DOHH2 (cell line): ENCODE measurements around the gene RAMP1.

Experiments
- H3F3A ChIP-seq: fragments of 200-600 bp; sonication (generic), shearing (Covaris generic); 2 replicates; pipeline ENCODE4 v1.6.0; 2016; ENCODE audit warnings: antibody characterized with exemption, mild to moderate bottlenecking; ENCODE audit not compliant: control insufficient read depth, insufficient read depth
- H3K27ac ChIP-seq: fragments of 200-600 bp; sonication (generic); 2 replicates; pipeline ENCODE4 v1.5.1; 2014; ENCODE audit warnings: low read depth, mild to moderate bottlenecking, low read length, moderate library complexity
- H3K27me3 ChIP-seq: fragments of 200-600 bp; sonication (generic); 2 replicates; pipeline ENCODE4 v1.6.1; 2014; ENCODE audit warnings: mild to moderate bottlenecking, low read length, mixed read lengths; ENCODE audit not compliant: control insufficient read depth
- H3K36me3 ChIP-seq: fragments of 200-600 bp; sonication (generic); 2 replicates; pipeline ENCODE4 v1.6.1; 2014; ENCODE audit warnings: mild to moderate bottlenecking, low read length, moderate library complexity, mixed read lengths; ENCODE audit not compliant: control insufficient read depth
- H3K4me1 ChIP-seq: fragments of 200-600 bp; sonication (generic); 2 replicates; pipeline ENCODE4 v1.6.1; 2014; ENCODE audit warnings: mild to moderate bottlenecking, low read length, mixed read lengths; ENCODE audit not compliant: control insufficient read depth
- H3K4me2 ChIP-seq: fragments of 200-600 bp; sonication (generic); 2 replicates; pipeline ENCODE4 v1.6.0; 2014; ENCODE audit warnings: mild to moderate bottlenecking, low read length, moderate library complexity
- H3K4me3 ChIP-seq: fragments of 200-600 bp; sonication (generic); 2 replicates; pipeline ENCODE4 v1.5.1; 2014; ENCODE audit warnings: mild to moderate bottlenecking, low read length, mixed read lengths
- H3K79me2 ChIP-seq: fragments of 200-600 bp; sonication (generic); 2 replicates; pipeline ENCODE4 v1.6.1; 2014; ENCODE audit warnings: mild to moderate bottlenecking, low read length, mixed read lengths; ENCODE audit not compliant: control insufficient read depth
- H3K9me2 ChIP-seq: fragments of 200-600 bp; sonication (generic); replicated peaks from 2 replicates; pipeline ENCODE4 v1.6.1; 2014; ENCODE audit warnings: mild to moderate bottlenecking, low read length, mixed read lengths; ENCODE audit not compliant: control insufficient read depth
- H3K9me3 ChIP-seq: fragments of 200-600 bp; sonication (generic); 2 replicates; pipeline ENCODE4 v1.6.1; 2014; ENCODE audit warnings: antibody characterized with exemption, low read length, mixed read lengths; ENCODE audit not compliant: control insufficient read depth, insufficient read depth
- H4K20me1 ChIP-seq: fragments of 200-600 bp; sonication (generic); 2 replicates; pipeline ENCODE4 v1.6.0; 2014; ENCODE audit warnings: low read depth, mild to moderate bottlenecking, antibody characterized with exemption, low read length, moderate library complexity; ENCODE audit not compliant: control insufficient read depth, insufficient read depth
- CTCF ChIP-seq: fragments of 200-600 bp; sonication (generic); IDR thresholded peaks from one replicate; pipeline ENCODE4 v1.5.1; 2014; ENCODE audit warnings: antibody characterized with exemption, mild to moderate bottlenecking, low read depth, low read length; ENCODE audit not compliant: poor library complexity, severe bottlenecking
- EZH2phosphoT487 ChIP-seq: fragments of 200-600 bp; sonication (generic); IDR thresholded peaks from 2 replicates; pipeline ENCODE4 v1.6.1; 2017; ENCODE audit warnings: borderline replicate concordance, mild to moderate bottlenecking, antibody characterized with exemption, low read length, moderate library complexity, mixed read lengths

Gene RAMP1

GRCh38 chr2:237859533-237860272 is at the start of gene RAMP1:
RAMP1 (plus strand) TSS chr2:237859623; CDS start chr2:237859676, 53 bp downstream.
- no peak within 1 kb of the TSS for H3K4me3 ChIP-seq
- no peaks in the 10 kb centered on the region for H3K36me3 ChIP-seq
- H3K9me3 ChIP-seq: no peaks in the 10 kb centered on the region
- H3K27me3 ChIP-seq: peaks cover 16% of the 10 kb centered on the region
- 0 out of 2 replicates have a peak within 1 kb of the TSS, but pooled peaks have one; percentile 8 for H3K4me2 ChIP-seq
- H4K20me1 ChIP-seq: no peaks in the 10 kb centered on the region
- no peak within 1 kb of the TSS for H3K27ac ChIP-seq
- TF ChIP-seq CTCF (no peak), EZH2phosphoT487 (peak; percentile 44; the same call in 1 of the 2 replicates)
- no peaks in the 10 kb centered on the region for H3K9me2 ChIP-seq
- H3K79me2 ChIP-seq: no peaks in the 10 kb centered on the region
- 0 out of 2 replicates have a peak, but pooled peaks cover 3% of the 10 kb centered on the region for H3F3A ChIP-seq
- H3K4me1 ChIP-seq: peaks cover 12% of the 10 kb centered on the region

DNA sequence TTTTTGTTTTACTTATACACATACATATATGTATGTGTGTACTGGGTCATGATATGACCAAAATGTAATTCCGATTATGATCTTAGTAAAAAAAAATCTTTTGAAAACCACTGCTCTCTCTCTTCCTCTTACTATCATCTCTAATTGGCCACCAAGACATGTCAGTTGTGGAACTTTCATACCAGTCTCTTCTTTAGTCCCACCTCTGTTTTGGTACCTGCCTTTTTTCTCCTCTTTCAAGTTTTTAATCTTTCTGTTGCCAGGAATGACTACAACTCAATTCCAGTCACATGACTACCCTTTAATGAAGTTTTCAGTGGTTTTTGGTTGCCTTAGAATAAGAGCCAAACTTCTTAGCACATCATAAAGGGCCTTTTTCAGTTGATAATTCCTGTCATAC is 43.8 kb upstream of the RAMP1 start:
- TF ChIP-seq EZH2phosphoT487 (no peak), CTCF (no peak)
- Histone ChIP-seq H3K27me3 (no peaks in the 10 kb centered on the region), H3K4me3 (no peak overlapping the region)

GRCh38 chr2:237816531-237816930 is 42.9 kb upstream of the RAMP1 start:
- H4K20me1 ChIP-seq: no peaks in the 10 kb centered on the region
- no peak overlapping the region for H3K4me3 ChIP-seq
- H3K79me2 ChIP-seq: no peaks in the 10 kb centered on the region
- peaks cover 16% of the 10 kb centered on the region for H3K4me1 ChIP-seq
- H3K27me3 ChIP-seq: no peaks in the 10 kb centered on the region
- H3K9me2 ChIP-seq: no peaks in the 10 kb centered on the region
- H3F3A ChIP-seq: no peaks in the 10 kb centered on the region
- no peaks in the 10 kb centered on the region for H3K9me3 ChIP-seq
- no peak overlapping the region for H3K27ac ChIP-seq
- no peak for TF ChIP-seq EZH2phosphoT487
- no peak for TF ChIP-seq CTCF
- H3K36me3 ChIP-seq: no peaks in the 10 kb centered on the region
- H3K4me2 ChIP-seq: no peak overlapping the region

More for the DNA sequence above, 43.8 kb upstream of the RAMP1 start:
- H4K20me1 ChIP-seq: no peaks in the 10 kb centered on the region
- no peaks in the 10 kb centered on the region for H3K36me3 ChIP-seq
- no peaks in the 10 kb centered on the region for H3K9me3 ChIP-seq
- H3K4me2 ChIP-seq: no peak overlapping the region
- no peaks in the 10 kb centered on the region for H3K79me2 ChIP-seq
- H3K27ac ChIP-seq: no peak overlapping the region
- peaks cover 16% of the 10 kb centered on the region for H3K4me1 ChIP-seq
- no peaks in the 10 kb centered on the region for H3F3A ChIP-seq
- H3K9me2 ChIP-seq: no peaks in the 10 kb centered on the region
